ENCODE results near the gene CDK11B.
"Not testable (repeated sequence)": the region's sequence is repeated elsewhere in the genome, so short reads cannot be mapped to it uniquely, and the experiment has no call there.

CDK11B gene

GRCh38 chr1:1665815-1666251, 7.0 kb upstream of the CDK11B start:
- Histone ChIP-seq H3K9ac (ENCODE audit: low read depth, low read length) (no peak overlapping the region), H3K27me3 (ENCODE audit: insufficient read depth, low read length) (no peaks in the 10 kb centered on the region), H3K4me1 (ENCODE audit: insufficient read depth, low read length) (no peaks in the 10 kb centered on the region), H3K36me3 (ENCODE audit: insufficient read depth, low read depth, low read length) (peaks cover 41% of the 10 kb centered on the region), H3K27ac (ENCODE audit: low read length) (no peak overlapping the region), H3K4me3 (ENCODE audit: low read length) (no peak overlapping the region), H3K9me3 (ENCODE audit: insufficient read depth, low read depth, low read length) (no peaks in the 10 kb centered on the region)

DNA sequence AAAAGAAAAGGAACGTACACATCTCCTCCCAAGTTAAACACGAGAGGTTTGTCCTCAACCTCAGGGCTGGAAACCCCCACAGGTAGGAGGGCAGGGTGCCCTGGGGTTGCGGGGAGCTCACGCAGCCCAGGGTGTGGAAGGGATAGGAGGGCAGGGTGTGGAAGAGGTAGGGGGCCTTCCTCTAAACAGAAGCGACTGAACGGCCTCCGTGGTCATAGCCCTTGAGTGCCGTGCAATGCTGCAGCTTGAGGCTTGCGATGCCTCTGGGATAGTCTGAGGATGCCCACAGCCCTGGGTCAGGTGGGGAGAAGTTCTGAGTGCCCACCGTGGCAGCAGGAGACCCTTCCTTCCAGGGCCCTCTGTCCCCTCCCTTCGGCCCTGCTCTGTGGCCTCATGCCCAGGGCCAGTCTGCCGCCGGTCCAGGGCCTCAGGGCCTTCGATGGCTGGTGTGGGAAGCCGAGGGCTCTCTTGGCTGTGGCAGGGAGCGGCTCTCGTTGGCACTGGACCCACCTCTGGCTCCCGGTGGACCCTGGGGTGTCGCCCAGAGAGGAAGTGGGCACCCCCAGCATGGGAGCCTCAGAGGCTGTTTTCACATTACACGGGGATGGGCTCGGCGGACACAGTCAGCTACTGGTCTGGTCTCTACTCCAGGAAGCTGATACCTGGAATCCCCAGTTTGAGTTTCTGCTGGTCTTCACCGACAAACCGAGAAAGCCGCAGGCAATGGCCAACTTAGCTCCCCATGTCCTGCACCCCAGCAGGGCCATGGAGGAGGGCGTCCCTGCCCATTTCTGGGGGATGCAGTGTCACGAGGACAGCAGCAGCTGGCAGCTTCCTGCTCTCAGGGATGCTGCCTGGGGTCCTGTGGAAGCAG, 6.4 kb upstream of the CDK11B start:
- no peak overlapping the region for H3K4me3 ChIP-seq (ENCODE audit: low read length)
- H3K4me1 ChIP-seq (ENCODE audit: insufficient read depth, low read length) = no peaks in the 10 kb centered on the region
- H3K9ac ChIP-seq (ENCODE audit: low read depth, low read length) = no peak overlapping the region
- H3K27ac ChIP-seq (ENCODE audit: low read length) = no peak overlapping the region
- H3K27me3 ChIP-seq (ENCODE audit: insufficient read depth, low read length) = no peaks in the 10 kb centered on the region
- peaks cover 37% of the 10 kb centered on the region for H3K36me3 ChIP-seq (ENCODE audit: insufficient read depth, low read depth, low read length)
- H3K9me3 ChIP-seq (ENCODE audit: insufficient read depth, low read depth, low read length) = no peaks in the 10 kb centered on the region

GRCh38 chr1:1664318-1664717, 5.5 kb upstream of the CDK11B start:
- not testable (repeated sequence) for H3K9ac ChIP-seq (ENCODE audit: low read depth, low read length); H3K27ac ChIP-seq (ENCODE audit: low read length); H3K4me1 ChIP-seq (ENCODE audit: insufficient read depth, low read length); H3K9me3 ChIP-seq (ENCODE audit: insufficient read depth, low read depth, low read length); H3K4me3 ChIP-seq (ENCODE audit: low read length); H3K27me3 ChIP-seq (ENCODE audit: insufficient read depth, low read length)
- H3K36me3 ChIP-seq (ENCODE audit: insufficient read depth, low read depth, low read length) = peaks cover 28% of the 10 kb centered on the region

- peaks cover 22% of the 10 kb centered on the region for H3K36me3 ChIP-seq (ENCODE audit: insufficient read depth, low read depth, low read length)
- H3K4me1 ChIP-seq (ENCODE audit: insufficient read depth, low read length); H3K9ac ChIP-seq (ENCODE audit: low read depth, low read length); H3K27me3 ChIP-seq (ENCODE audit: insufficient read depth, low read length); H3K9me3 ChIP-seq (ENCODE audit: insufficient read depth, low read depth, low read length); H3K27ac ChIP-seq (ENCODE audit: low read length); H3K4me3 ChIP-seq (ENCODE audit: low read length): not testable (repeated sequence)
Measured at GRCh38 chr1:1662830-1663560, 4.2 kb upstream of the CDK11B start.

DNA sequence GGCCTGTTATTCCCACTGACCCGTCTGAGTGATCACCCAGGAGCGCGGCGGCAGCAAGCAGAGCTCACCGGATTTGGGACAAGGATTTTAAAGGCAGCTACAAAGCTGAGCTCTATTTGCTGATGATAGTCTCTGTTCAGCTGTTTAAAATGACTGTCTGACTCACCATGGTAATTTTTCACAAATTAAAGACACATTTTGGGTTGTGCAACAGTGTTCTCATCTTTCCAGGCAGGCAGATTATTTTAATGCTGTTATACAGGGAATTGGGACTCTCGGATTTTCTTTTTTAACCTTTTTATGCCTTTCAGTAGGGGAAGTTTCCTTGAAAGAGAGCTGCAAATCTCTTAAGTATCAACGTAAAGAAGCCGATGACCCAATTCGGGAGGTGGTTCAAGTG, 3.6 kb upstream of the CDK11B start:
- H3K4me3 ChIP-seq (ENCODE audit: low read length); H3K4me1 ChIP-seq (ENCODE audit: insufficient read depth, low read length); H3K27ac ChIP-seq (ENCODE audit: low read length); H3K27me3 ChIP-seq (ENCODE audit: insufficient read depth, low read length); H3K9me3 ChIP-seq (ENCODE audit: insufficient read depth, low read depth, low read length); H3K9ac ChIP-seq (ENCODE audit: low read depth, low read length): not testable (repeated sequence)
- peaks cover 18% of the 10 kb centered on the region for H3K36me3 ChIP-seq (ENCODE audit: insufficient read depth, low read depth, low read length)

DNA sequence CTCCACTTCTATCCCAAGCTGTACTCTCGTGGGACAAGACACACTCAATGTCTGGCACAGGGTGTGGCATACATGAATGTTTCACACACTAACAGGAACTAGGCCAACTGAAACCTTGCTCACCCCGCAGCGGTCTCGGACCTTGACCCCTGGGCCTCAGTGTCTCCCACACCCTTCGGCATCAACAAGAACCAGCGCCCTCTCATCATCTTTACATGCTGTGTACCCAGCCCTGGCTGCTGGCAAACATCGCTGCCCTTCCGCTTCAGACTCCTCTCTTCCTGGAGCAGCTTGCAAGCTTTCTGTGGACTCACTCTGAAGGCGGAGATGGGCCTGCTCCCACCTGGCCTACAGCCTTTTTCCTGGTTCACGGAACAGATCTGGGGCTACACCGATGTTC, 10.5 kb downstream of the CDK11B start:
- not testable (repeated sequence) for H3K4me1 ChIP-seq (ENCODE audit: insufficient read depth, low read length); H3K9me3 ChIP-seq (ENCODE audit: insufficient read depth, low read depth, low read length); H3K4me3 ChIP-seq (ENCODE audit: low read length); H3K27ac ChIP-seq (ENCODE audit: low read length); H3K9ac ChIP-seq (ENCODE audit: low read depth, low read length); H3K27me3 ChIP-seq (ENCODE audit: insufficient read depth, low read length)
- H3K36me3 ChIP-seq (ENCODE audit: insufficient read depth, low read depth, low read length) = peaks cover 54% of the 10 kb centered on the region

GRCh38 chr1:1647567-1648241, 11.1 kb downstream of the CDK11B start:
- H3K27me3 ChIP-seq (ENCODE audit: insufficient read depth, low read length); H3K9me3 ChIP-seq (ENCODE audit: insufficient read depth, low read depth, low read length); H3K4me1 ChIP-seq (ENCODE audit: insufficient read depth, low read length); H3K9ac ChIP-seq (ENCODE audit: low read depth, low read length); H3K4me3 ChIP-seq (ENCODE audit: low read length); H3K27ac ChIP-seq (ENCODE audit: low read length): not testable (repeated sequence)
- H3K36me3 ChIP-seq (ENCODE audit: insufficient read depth, low read depth, low read length) = peaks cover 50% of the 10 kb centered on the region

DNA sequence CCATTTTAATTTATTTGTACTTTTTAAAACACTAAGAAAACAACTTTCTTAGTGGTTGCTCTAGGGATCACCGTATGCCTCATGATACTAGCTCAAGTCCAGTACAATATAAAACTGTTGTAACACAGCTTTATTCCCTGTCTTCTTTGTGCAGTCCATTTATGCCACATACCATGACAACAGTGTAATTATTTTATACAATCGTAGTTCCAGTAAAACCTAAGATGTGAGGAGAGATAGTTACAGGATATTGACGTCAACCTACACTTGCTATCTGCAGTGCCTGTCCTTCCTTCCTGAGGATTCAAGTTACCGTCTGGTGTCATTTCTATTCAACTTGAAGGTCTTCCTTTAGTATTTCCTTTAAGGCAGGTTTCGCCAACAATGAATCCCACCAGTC, 12.5 kb downstream of the CDK11B start:
- not testable (repeated sequence) for H3K27ac ChIP-seq (ENCODE audit: low read length); H3K9ac ChIP-seq (ENCODE audit: low read depth, low read length)
- peaks cover 36% of the 10 kb centered on the region for H3K36me3 ChIP-seq (ENCODE audit: insufficient read depth, low read depth, low read length)

DNA sequence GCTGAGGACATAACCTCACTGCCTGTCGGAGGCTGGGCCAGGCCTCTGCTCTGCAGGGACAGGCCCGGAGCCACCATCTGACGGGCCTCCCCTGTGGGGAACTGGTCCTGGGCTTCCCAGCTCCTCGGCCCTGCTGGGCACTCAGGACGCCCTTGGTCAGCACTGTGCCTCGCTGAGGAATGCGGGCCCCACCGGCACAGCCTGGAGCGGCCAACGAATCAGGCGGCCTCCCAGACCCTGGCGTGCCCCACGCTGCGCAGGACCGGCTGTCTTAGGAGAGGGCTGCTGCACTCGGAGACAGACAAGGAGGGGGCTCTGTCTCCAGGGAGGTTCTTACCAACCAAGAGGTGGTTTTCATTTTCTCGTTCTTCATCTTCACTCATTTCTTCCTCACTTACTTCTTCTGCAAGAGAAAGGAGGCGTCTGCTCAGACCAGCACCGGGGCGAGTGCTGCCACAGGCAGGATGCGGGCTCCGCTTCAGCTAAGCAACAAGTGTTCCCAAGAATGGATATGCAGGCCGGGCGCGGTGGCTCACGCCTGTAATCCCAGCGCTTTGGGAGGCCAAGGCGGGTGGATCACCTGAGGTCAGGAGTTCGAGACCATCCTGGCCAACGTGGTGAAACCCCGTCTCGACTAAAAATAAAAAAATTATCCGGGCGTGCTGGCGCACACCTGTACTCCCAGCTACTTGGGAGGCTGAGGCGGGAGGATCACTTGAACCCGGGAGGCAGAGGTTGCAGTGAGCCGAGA, 17.9 kb downstream of the CDK11B start:
- not testable (repeated sequence) for H3K4me3 ChIP-seq (ENCODE audit: low read length); H3K27me3 ChIP-seq (ENCODE audit: insufficient read depth, low read length); H3K4me1 ChIP-seq (ENCODE audit: insufficient read depth, low read length); H3K27ac ChIP-seq (ENCODE audit: low read length); H3K9ac ChIP-seq (ENCODE audit: low read depth, low read length); H3K36me3 ChIP-seq (ENCODE audit: insufficient read depth, low read depth, low read length); H3K9me3 ChIP-seq (ENCODE audit: insufficient read depth, low read depth, low read length)

More for the DNA sequence above, 12.5 kb downstream of the CDK11B start:
- H3K27me3 ChIP-seq (ENCODE audit: insufficient read depth, low read length); H3K4me3 ChIP-seq (ENCODE audit: low read length); H3K9me3 ChIP-seq (ENCODE audit: insufficient read depth, low read depth, low read length); H3K4me1 ChIP-seq (ENCODE audit: insufficient read depth, low read length): not testable (repeated sequence)

DNA sequence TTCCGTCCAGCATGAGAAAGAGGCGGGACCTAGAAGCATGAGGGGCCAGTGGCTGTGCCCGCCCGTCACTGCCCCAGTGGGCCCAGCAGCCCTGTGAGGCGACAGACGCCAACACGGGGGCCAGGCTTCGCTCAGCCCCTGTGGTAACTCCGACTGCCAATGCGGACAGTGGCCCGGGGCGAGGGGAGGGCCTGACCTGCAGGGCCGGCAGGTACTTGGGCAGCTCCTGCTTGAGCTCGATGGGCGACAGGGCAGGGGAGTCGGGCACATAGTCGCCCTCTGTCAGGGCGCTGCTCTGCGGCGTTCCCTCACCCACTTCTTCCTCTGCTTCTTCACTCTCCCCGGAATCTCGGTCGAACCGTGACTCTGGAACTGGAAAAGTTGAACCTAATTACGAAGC, 18.7 kb downstream of the CDK11B start:
- not testable (repeated sequence) for H3K9ac ChIP-seq (ENCODE audit: low read depth, low read length); H3K27ac ChIP-seq (ENCODE audit: low read length); H3K4me3 ChIP-seq (ENCODE audit: low read length); H3K27me3 ChIP-seq (ENCODE audit: insufficient read depth, low read length); H3K4me1 ChIP-seq (ENCODE audit: insufficient read depth, low read length); H3K9me3 ChIP-seq (ENCODE audit: insufficient read depth, low read depth, low read length); H3K36me3 ChIP-seq (ENCODE audit: insufficient read depth, low read depth, low read length)

- H3K4me3 ChIP-seq (ENCODE audit: low read length); H3K9me3 ChIP-seq (ENCODE audit: insufficient read depth, low read depth, low read length); H3K27ac ChIP-seq (ENCODE audit: low read length); H3K36me3 ChIP-seq (ENCODE audit: insufficient read depth, low read depth, low read length); H3K27me3 ChIP-seq (ENCODE audit: insufficient read depth, low read length); H3K9ac ChIP-seq (ENCODE audit: low read depth, low read length); H3K4me1 ChIP-seq (ENCODE audit: insufficient read depth, low read length): not testable (repeated sequence)
Measured at GRCh38 chr1:1639368-1639767, 19.4 kb downstream of the CDK11B start.

Data from iPS-20b (cell line).